Liver (tissue), 3 donors: ENCODE results near the gene ELAVL2.

Experiments used
- FOXA1 ChIP-seq: IDR thresholded peaks from 2 replicates; pipeline ENCODE4 v1.6.1; 2016; ENCODE audit warnings: antibody characterized with exemption
- GABPA ChIP-seq, 2 donors: IDR thresholded peaks in 1 of 2; conservative IDR thresholded peaks in 1 of 2; 2 replicates each; pipeline ENCODE4 v1.6.1; 2016; ENCODE audit warnings: antibody characterized with exemption in 2 of 2, mild to moderate bottlenecking in 1 of 2, moderate library complexity in 1 of 2
- HNF4G ChIP-seq: IDR thresholded peaks from 2 replicates; pipeline ENCODE4 v1.6.1; 2016; ENCODE audit warnings: antibody characterized with exemption
- JUND ChIP-seq, 2 donors: IDR thresholded peaks; 2 replicates each; pipeline ENCODE4 v1.6.1; 2016; ENCODE audit warnings: antibody characterized with exemption in 2 of 2
- NR2F2 ChIP-seq: IDR thresholded peaks from 2 replicates; pipeline ENCODE4 v1.6.1; 2016; ENCODE audit warnings: antibody characterized with exemption
- RAD21 ChIP-seq, 2 donors: IDR thresholded peaks; 2 replicates each; pipeline ENCODE4 v1.6.1; 2016; ENCODE audit warnings: antibody characterized with exemption in 2 of 2, mild to moderate bottlenecking in 2 of 2
- RXRA ChIP-seq, 2 donors: IDR thresholded peaks; 2 replicates each; pipeline ENCODE4 v1.6.1; 2017 to 2018; ENCODE audit warnings: antibody characterized with exemption in 2 of 2, mild to moderate bottlenecking in 1 of 2
- SP1 ChIP-seq: IDR thresholded peaks from 2 replicates; pipeline ENCODE4 v1.6.1; 2018; ENCODE audit warnings: antibody characterized with exemption, mild to moderate bottlenecking
- TAF1 ChIP-seq: conservative IDR thresholded peaks from 2 replicates; pipeline ENCODE4 v1.6.1; 2016; ENCODE audit warnings: antibody characterized with exemption, mild to moderate bottlenecking
- TF ChIP-seq, protein P1 (sequence below): IDR thresholded peaks from 2 replicates; pipeline ENCODE4 v1.6.1; 2016; ENCODE audit warnings: antibody characterized with exemption
- TF ChIP-seq, protein P2 (sequence below): fragments of 150-350 bp; IDR thresholded peaks from 2 replicates; pipeline ENCODE4 v1.5.1; 2017; ENCODE audit warnings: improper control_type of control experiment, low read depth, low read length; ENCODE audit not compliant: missing input control
- TF ChIP-seq, protein P3 (sequence below): IDR thresholded peaks from 2 replicates; pipeline ENCODE4 v1.6.1; 2016; ENCODE audit warnings: antibody characterized with exemption
- TF ChIP-seq, protein P4 (sequence below): IDR thresholded peaks from 2 replicates; pipeline ENCODE4 v1.6.1; 2016; ENCODE audit warnings: antibody characterized with exemption, mild to moderate bottlenecking
- TF ChIP-seq, protein P5 (sequence below): IDR thresholded peaks from 2 replicates; pipeline ENCODE4 v1.6.1; 2016; ENCODE audit warnings: antibody characterized with exemption
- donor health status: healthy.
- donor health status: healthy.

DNA sequence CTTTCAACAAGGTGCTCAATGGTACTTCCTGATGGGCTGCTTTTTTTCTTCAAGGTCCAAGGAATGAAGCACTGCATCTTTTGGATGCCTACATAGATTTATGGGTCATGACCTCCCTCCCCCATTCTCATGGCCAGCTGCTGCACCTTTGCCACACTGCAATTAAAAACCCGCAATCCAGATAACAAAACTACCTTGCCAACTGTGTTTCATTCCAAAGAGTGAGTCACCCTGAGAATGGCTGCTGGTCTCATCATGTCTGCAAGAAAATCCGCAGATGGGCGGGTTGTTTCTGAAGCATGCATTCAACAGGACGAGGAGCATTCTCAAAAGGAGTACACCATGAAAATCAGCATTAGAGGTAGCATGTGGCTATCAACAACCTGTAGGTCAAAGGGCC, 139.8 kb downstream of the ELAVL2 start:
- TF ChIP-seq, protein P1, sequence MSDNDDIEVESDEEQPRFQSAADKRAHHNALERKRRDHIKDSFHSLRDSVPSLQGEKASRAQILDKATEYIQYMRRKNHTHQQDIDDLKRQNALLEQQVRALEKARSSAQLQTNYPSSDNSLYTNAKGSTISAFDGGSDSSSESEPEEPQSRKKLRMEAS, result no peak
- TF ChIP-seq, protein P2, sequence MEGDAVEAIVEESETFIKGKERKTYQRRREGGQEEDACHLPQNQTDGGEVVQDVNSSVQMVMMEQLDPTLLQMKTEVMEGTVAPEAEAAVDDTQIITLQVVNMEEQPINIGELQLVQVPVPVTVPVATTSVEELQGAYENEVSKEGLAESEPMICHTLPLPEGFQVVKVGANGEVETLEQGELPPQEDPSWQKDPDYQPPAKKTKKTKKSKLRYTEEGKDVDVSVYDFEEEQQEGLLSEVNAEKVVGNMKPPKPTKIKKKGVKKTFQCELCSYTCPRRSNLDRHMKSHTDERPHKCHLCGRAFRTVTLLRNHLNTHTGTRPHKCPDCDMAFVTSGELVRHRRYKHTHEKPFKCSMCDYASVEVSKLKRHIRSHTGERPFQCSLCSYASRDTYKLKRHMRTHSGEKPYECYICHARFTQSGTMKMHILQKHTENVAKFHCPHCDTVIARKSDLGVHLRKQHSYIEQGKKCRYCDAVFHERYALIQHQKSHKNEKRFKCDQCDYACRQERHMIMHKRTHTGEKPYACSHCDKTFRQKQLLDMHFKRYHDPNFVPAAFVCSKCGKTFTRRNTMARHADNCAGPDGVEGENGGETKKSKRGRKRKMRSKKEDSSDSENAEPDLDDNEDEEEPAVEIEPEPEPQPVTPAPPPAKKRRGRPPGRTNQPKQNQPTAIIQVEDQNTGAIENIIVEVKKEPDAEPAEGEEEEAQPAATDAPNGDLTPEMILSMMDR, result no peak
- no peak for TF ChIP-seq GABPA (IDR thresholded peaks at IDR 0.05 in 1 of 2, conservative IDR thresholded peaks at IDR 0.05 in 1 of 2)
- no peak for TF ChIP-seq TAF1
- TF ChIP-seq, protein P3, sequence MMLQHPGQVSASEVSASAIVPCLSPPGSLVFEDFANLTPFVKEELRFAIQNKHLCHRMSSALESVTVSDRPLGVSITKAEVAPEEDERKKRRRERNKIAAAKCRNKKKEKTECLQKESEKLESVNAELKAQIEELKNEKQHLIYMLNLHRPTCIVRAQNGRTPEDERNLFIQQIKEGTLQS, result no peak
- TF ChIP-seq, protein P4, sequence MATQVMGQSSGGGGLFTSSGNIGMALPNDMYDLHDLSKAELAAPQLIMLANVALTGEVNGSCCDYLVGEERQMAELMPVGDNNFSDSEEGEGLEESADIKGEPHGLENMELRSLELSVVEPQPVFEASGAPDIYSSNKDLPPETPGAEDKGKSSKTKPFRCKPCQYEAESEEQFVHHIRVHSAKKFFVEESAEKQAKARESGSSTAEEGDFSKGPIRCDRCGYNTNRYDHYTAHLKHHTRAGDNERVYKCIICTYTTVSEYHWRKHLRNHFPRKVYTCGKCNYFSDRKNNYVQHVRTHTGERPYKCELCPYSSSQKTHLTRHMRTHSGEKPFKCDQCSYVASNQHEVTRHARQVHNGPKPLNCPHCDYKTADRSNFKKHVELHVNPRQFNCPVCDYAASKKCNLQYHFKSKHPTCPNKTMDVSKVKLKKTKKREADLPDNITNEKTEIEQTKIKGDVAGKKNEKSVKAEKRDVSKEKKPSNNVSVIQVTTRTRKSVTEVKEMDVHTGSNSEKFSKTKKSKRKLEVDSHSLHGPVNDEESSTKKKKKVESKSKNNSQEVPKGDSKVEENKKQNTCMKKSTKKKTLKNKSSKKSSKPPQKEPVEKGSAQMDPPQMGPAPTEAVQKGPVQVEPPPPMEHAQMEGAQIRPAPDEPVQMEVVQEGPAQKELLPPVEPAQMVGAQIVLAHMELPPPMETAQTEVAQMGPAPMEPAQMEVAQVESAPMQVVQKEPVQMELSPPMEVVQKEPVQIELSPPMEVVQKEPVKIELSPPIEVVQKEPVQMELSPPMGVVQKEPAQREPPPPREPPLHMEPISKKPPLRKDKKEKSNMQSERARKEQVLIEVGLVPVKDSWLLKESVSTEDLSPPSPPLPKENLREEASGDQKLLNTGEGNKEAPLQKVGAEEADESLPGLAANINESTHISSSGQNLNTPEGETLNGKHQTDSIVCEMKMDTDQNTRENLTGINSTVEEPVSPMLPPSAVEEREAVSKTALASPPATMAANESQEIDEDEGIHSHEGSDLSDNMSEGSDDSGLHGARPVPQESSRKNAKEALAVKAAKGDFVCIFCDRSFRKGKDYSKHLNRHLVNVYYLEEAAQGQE, result no peak
- no peak for TF ChIP-seq SP1
- no peak for TF ChIP-seq RAD21 (IDR thresholded peaks at IDR 0.05)
- no peak for TF ChIP-seq FOXA1
- no peak for TF ChIP-seq NR2F2
- no peak for TF ChIP-seq RXRA (IDR thresholded peaks at IDR 0.05)
- no peak for TF ChIP-seq JUND (IDR thresholded peaks at IDR 0.05)
- TF ChIP-seq, protein P5, sequence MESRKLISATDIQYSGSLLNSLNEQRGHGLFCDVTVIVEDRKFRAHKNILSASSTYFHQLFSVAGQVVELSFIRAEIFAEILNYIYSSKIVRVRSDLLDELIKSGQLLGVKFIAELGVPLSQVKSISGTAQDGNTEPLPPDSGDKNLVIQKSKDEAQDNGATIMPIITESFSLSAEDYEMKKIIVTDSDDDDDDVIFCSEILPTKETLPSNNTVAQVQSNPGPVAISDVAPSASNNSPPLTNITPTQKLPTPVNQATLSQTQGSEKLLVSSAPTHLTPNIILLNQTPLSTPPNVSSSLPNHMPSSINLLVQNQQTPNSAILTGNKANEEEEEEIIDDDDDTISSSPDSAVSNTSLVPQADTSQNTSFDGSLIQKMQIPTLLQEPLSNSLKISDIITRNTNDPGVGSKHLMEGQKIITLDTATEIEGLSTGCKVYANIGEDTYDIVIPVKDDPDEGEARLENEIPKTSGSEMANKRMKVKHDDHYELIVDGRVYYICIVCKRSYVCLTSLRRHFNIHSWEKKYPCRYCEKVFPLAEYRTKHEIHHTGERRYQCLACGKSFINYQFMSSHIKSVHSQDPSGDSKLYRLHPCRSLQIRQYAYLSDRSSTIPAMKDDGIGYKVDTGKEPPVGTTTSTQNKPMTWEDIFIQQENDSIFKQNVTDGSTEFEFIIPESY, result no peak
- no peak for TF ChIP-seq HNF4G
